PFSK-1 (cell line): ENCODE measurements around the gene TGFBR3L.

ENCODE experiments used
- FOXP2 ChIP-seq: optimal IDR thresholded peaks from 2 replicates; pipeline ENCODE3; 2011; ENCODE audit warnings: borderline replicate concordance, control low read depth, inconsistent platforms; ENCODE audit not compliant: insufficient read depth; ENCODE audit errors: extremely low read length, extremely low read depth
- POLR2AphosphoS5 ChIP-seq: IDR thresholded peaks from 2 replicates; pipeline ENCODE4 v1.6.1; 2012; ENCODE audit warnings: low read depth, mild to moderate bottlenecking, control low read depth, low read length, moderate library complexity
- REST ChIP-seq, 2 experiments: IDR thresholded peaks; 2 replicates each; pipeline versions ENCODE4 v1.6.1 to v1.8.0; 2011 to 2012; ENCODE audit warnings: low read depth in 2 of 2, low read length in 2 of 2, control low read depth in 1 of 2, inconsistent platforms in 1 of 2, mild to moderate bottlenecking in 1 of 2, moderate library complexity in 1 of 2; ENCODE audit not compliant: insufficient read depth in 1 of 2
- SIN3A ChIP-seq: IDR thresholded peaks from 2 replicates; pipeline ENCODE4 v1.6.1; 2012; ENCODE audit warnings: mild to moderate bottlenecking, low read length, moderate library complexity, borderline replicate concordance; ENCODE audit not compliant: insufficient read depth
- TAF1 ChIP-seq: IDR thresholded peaks from 2 replicates; pipeline ENCODE4 v1.6.1; 2012; ENCODE audit warnings: low read length, control low read depth, borderline replicate concordance; ENCODE audit not compliant: insufficient read depth

- TF ChIP-seq POLR2AphosphoS5 (no peak), REST (IDR thresholded peaks at IDR 0.05; ENCODE audit: insufficient read depth in 1 of 2, low read depth in 2 of 2, low read length in 2 of 2) (no peak), SIN3A (no peak), TAF1 (no peak), FOXP2 (no peak)
Measured at GRCh38 chr19:7942981-7943443, 28.4 kb downstream of the TGFBR3L start.
